ENCODE measurements around the gene ERGIC1. TPM values are rescaled to one million over a fixed set of nuclear protein-coding genes. Genes with fewer than 3 reads are reported as not detected.

The ERGIC1 gene
- total and polyA plus RNA-seq, 2 experiments from 2014 or later: 25.2 to 92.2 TPM

- Mint-ChIP-seq H3K27me3 (ENCODE audit: insufficient read depth, low read depth, poor library complexity) (peaks cover 3% of the 10 kb centered on the region), H3K9me3 (no peaks in the 10 kb centered on the region), H3K27ac (no peak overlapping the region), H3K4me3 (no peak overlapping the region), H3K36me3 (ENCODE audit: low read depth) (no peaks in the 10 kb centered on the region), H3K4me1 (peaks cover 8% of the 10 kb centered on the region)
- Histone ChIP-seq H3K27ac (ENCODE audit: low read depth) (no peak overlapping the region), H2AFZ (no peak overlapping the region), H3K27me3 (ENCODE audit: insufficient read depth) (no peaks in the 10 kb centered on the region), H3F3A (replicated peaks; ENCODE audit: low read depth) (no peaks in the 10 kb centered on the region), H3K9me2 (ENCODE audit: insufficient read depth) (no peaks in the 10 kb centered on the region), H3K4me1 (ENCODE audit: insufficient read depth) (peaks cover 8% of the 10 kb centered on the region; the same call in 1 of the 2 replicates), H3K79me2 (replicated peaks; ENCODE audit: insufficient read depth) (no peaks in the 10 kb centered on the region), H3K4me2 (no peak overlapping the region), H3K4me3 (no peak overlapping the region), H3K36me3 (ENCODE audit: insufficient read depth) (no peaks in the 10 kb centered on the region), H4K20me1 (replicated peaks; ENCODE audit: insufficient read depth) (no peaks in the 10 kb centered on the region; the same call in 1 of the 2 replicates)
- no peak for DNase-seq (ENCODE audit: low spot score)
- no peak for ATAC-seq
- TF ChIP-seq CREB1 (CRISPR knock-in tag; IDR thresholded peaks at IDR 0.05; ENCODE audit: low read depth) (no peak), JUNB (IDR thresholded peaks at IDR 0.05; ENCODE audit: unreplicated experiment) (no peak), REST (IDR thresholded peaks at IDR 0.05; ENCODE audit: unreplicated experiment) (no peak), CTCF (conservative IDR thresholded peaks at IDR 0.05; ENCODE audit: low read depth in 2 of 2) (no peak), ZNF114 (CRISPR knock-in tag; IDR thresholded peaks at IDR 0.05) (no peak), ZNF462 (CRISPR knock-in tag; IDR thresholded peaks at IDR 0.05) (no peak), STAT1 (IDR thresholded peaks at IDR 0.05; ENCODE audit: unreplicated experiment) (no peak), POLR2AphosphoS5 (IDR thresholded peaks at IDR 0.05; ENCODE audit: low read depth) (no peak), ETS1 (IDR thresholded peaks at IDR 0.05) (no peak), EZH2 (IDR thresholded peaks at IDR 0.05; ENCODE audit: low read depth, unreplicated experiment) (no peak), ZNF331 (CRISPR knock-in tag; IDR thresholded peaks at IDR 0.05; ENCODE audit: low read depth) (no peak), NANOG (IDR thresholded peaks at IDR 0.05; ENCODE audit: borderline replicate concordance) (no peak), EZH2phosphoT487 (IDR thresholded peaks at IDR 0.05; ENCODE audit: unreplicated experiment) (no peak)
Observed at GRCh38 chr5:172796306-172796705, 37.7 kb upstream of the ERGIC1 start.
